ENCODE measurements around the gene AFDN.

- no peak for TF ChIP-seq EZH2 (IDR thresholded peaks at IDR 0.05; ENCODE audit: low read length, missing control alignments)
- TF ChIP-seq CTCF (conservative IDR thresholded peaks at IDR 0.05 in 1 of 2, IDR thresholded peaks at IDR 0.05 in 1 of 2; ENCODE audit: low read depth in 1 of 2, low read length in 2 of 2): no peak
Observed at GRCh38 chr6:167952512-167952859, 125.8 kb downstream of the AFDN start.
